ENCODE measurements around the gene CXCL3. TPM values are rescaled to one million over a fixed set of nuclear protein-coding genes. Genes with fewer than 3 reads are reported as not detected.

CXCL3 gene
- polyA plus RNA-seq, 3 donors = 0.10 to 0.30 (median 0.24) TPM

- no peak for DNase-seq (ENCODE audit: extremely low read depth in 1 of 11, low read depth in 9 of 11, low spot score in 4 of 11)
Measured at GRCh38 chr4:74023709-74024108, 14.8 kb downstream of the CXCL3 start.

GRCh38 chr4:74021601-74022000 lies 16.9 kb downstream of the CXCL3 start:
- no peak for DNase-seq (ENCODE audit: extremely low read depth in 1 of 11, low read depth in 9 of 11, low spot score in 4 of 11)

- DNase-seq (ENCODE audit: extremely low read depth in 1 of 11, low read depth in 9 of 11, low spot score in 4 of 11) = no peak
Measured at GRCh38 chr4:74018771-74019170, 19.7 kb downstream of the CXCL3 start.

- no peak for DNase-seq (ENCODE audit: extremely low read depth in 1 of 11, low read depth in 9 of 11, low spot score in 4 of 11)
Measured at GRCh38 chr4:74018116-74018515, 20.4 kb downstream of the CXCL3 start.

- no peak for DNase-seq (ENCODE audit: extremely low read depth in 1 of 11, low read depth in 9 of 11, low spot score in 4 of 11)
Measured at GRCh38 chr4:74016068-74016467, 22.4 kb downstream of the CXCL3 start.

GRCh38 chr4:74015126-74015780 lies 23.2 kb downstream of the CXCL3 start:
- DNase-seq (ENCODE audit: extremely low read depth in 1 of 11, low read depth in 9 of 11, low spot score in 4 of 11) = no peak

- no peak for DNase-seq (ENCODE audit: extremely low read depth in 1 of 11, low read depth in 9 of 11, low spot score in 4 of 11)
Measured at GRCh38 chr4:74014332-74014731, 24.2 kb downstream of the CXCL3 start.

- DNase-seq (ENCODE audit: extremely low read depth in 1 of 11, low read depth in 9 of 11, low spot score in 4 of 11) = no peak
Measured at GRCh38 chr4:74013264-74013663, 25.2 kb downstream of the CXCL3 start.

- no peak for DNase-seq (ENCODE audit: extremely low read depth in 1 of 11, low read depth in 9 of 11, low spot score in 4 of 11)
Measured at GRCh38 chr4:74012130-74012529, 26.4 kb downstream of the CXCL3 start.

GRCh38 chr4:74009307-74009706 lies 29.2 kb downstream of the CXCL3 start:
- no peak for DNase-seq (ENCODE audit: extremely low read depth in 1 of 11, low read depth in 9 of 11, low spot score in 4 of 11)

- DNase-seq (ENCODE audit: extremely low read depth in 1 of 11, low read depth in 9 of 11, low spot score in 4 of 11) = no peak
Measured at GRCh38 chr4:74006009-74006476, 32.4 kb downstream of the CXCL3 start.

- DNase-seq (ENCODE audit: extremely low read depth in 1 of 11, low read depth in 9 of 11, low spot score in 4 of 11) = no peak
Measured at GRCh38 chr4:74005528-74005927, 33.0 kb downstream of the CXCL3 start.

- DNase-seq (ENCODE audit: extremely low read depth in 1 of 11, low read depth in 9 of 11, low spot score in 4 of 11) = no peak
Measured at GRCh38 chr4:74004668-74005067, 33.8 kb downstream of the CXCL3 start.

GRCh38 chr4:74000301-74000700 lies 38.2 kb downstream of the CXCL3 start:
- no peak for DNase-seq (ENCODE audit: extremely low read depth in 1 of 11, low read depth in 9 of 11, low spot score in 4 of 11)

- DNase-seq (ENCODE audit: extremely low read depth in 1 of 11, low read depth in 9 of 11, low spot score in 4 of 11) = peak in 1 of 11 donors; percentile 3
Measured at GRCh38 chr4:73998040-73999011, 40.2 kb downstream of the CXCL3 start, which contains the start of gene CXCL5. TSS of gene CXCL5 (minus strand) at chr4:73998677. CDS start at chr4:73998581, 96 bp downstream.

- DNase-seq (ENCODE audit: extremely low read depth in 1 of 11, low read depth in 9 of 11, low spot score in 4 of 11) = no peak
Measured at GRCh38 chr4:73992050-73992449, 46.4 kb downstream of the CXCL3 start.

GRCh38 chr4:73991742-73992000 lies 46.8 kb downstream of the CXCL3 start:
- DNase-seq (ENCODE audit: extremely low read depth in 1 of 11, low read depth in 9 of 11, low spot score in 4 of 11) = no peak

- no peak for DNase-seq (ENCODE audit: extremely low read depth in 1 of 11, low read depth in 9 of 11, low spot score in 4 of 11)
Measured at GRCh38 chr4:73990988-73991741, 47.3 kb downstream of the CXCL3 start.

- no peak for DNase-seq (ENCODE audit: extremely low read depth in 1 of 11, low read depth in 9 of 11, low spot score in 4 of 11)
Measured at GRCh38 chr4:73989928-73990327, 48.6 kb downstream of the CXCL3 start.

- DNase-seq (ENCODE audit: extremely low read depth in 1 of 11, low read depth in 9 of 11, low spot score in 4 of 11) = no peak
Measured at GRCh38 chr4:73989031-73989430, 49.5 kb downstream of the CXCL3 start.
